Neuronal stem cell (in vitro differentiated cells): ENCODE measurements around the gene BPHL.
"Not testable (repeated sequence)": the region's sequence is repeated elsewhere in the genome, so short reads cannot be mapped to it uniquely, and the experiment has no call there.

ENCODE experiments used
- DNase-seq: peaks from one replicate; pipeline ENCODE4 v3.0.0-alpha.2; 2013; ENCODE audit warnings: low spot score
- H2AFZ ChIP-seq: one replicate; pipeline ENCODE4 v1.6.1; 2013; ENCODE audit warnings: mild to moderate bottlenecking, low read length, inconsistent platforms
- H2AK5ac ChIP-seq: 2 replicates; pipeline ENCODE4 v1.6.1; 2013; ENCODE audit warnings: low read depth, mild to moderate bottlenecking, inconsistent platforms, low read length, moderate library complexity, mixed read lengths
- H2BK120ac ChIP-seq: 2 replicates; pipeline ENCODE4 v1.6.1; 2013; ENCODE audit warnings: low read depth, mild to moderate bottlenecking, inconsistent platforms, low read length, moderate library complexity, mixed read lengths
- H2BK12ac ChIP-seq: one replicate; pipeline ENCODE4 v1.6.1; 2013; ENCODE audit warnings: low read length, inconsistent platforms
- H2BK15ac ChIP-seq: 2 replicates; pipeline ENCODE4 v1.6.1; 2013; ENCODE audit warnings: mild to moderate bottlenecking, low read length, inconsistent platforms, mixed read lengths
- H2BK5ac ChIP-seq: one replicate; pipeline ENCODE4 v1.6.1; 2013; ENCODE audit warnings: inconsistent platforms, mild to moderate bottlenecking, low read length, moderate library complexity
- H3K14ac ChIP-seq: one replicate; pipeline ENCODE4 v1.6.1; 2013; ENCODE audit warnings: low read length, inconsistent platforms
- H3K18ac ChIP-seq: 2 replicates; pipeline ENCODE4 v1.6.1; 2013; ENCODE audit warnings: low read length, inconsistent platforms
- H3K23ac ChIP-seq: 2 replicates; pipeline ENCODE4 v1.6.1; 2013; ENCODE audit warnings: low read depth, mild to moderate bottlenecking, mixed read lengths, low read length, inconsistent platforms; ENCODE audit not compliant: poor library complexity
- H3K27ac ChIP-seq: replicated peaks from 3 replicates; pipeline ENCODE4 v1.5.1; 2013; ENCODE audit warnings: low read length, inconsistent platforms
- H3K27me3 ChIP-seq, 3 experiments: 2 replicates each; pipeline ENCODE4 v1.6.1; 2013; ENCODE audit warnings: low read length in 3 of 3, mild to moderate bottlenecking in 2 of 3, inconsistent platforms in 1 of 3, low read depth in 1 of 3, mixed read lengths in 1 of 3, moderate library complexity in 1 of 3; ENCODE audit not compliant: control insufficient read depth in 3 of 3, insufficient read depth in 3 of 3
- H3K36me3 ChIP-seq, 2 donors: replicated peaks in 1 of 2; 2 replicates each; pipeline ENCODE4 v1.6.1; 2013; ENCODE audit warnings: low read length in 2 of 2; ENCODE audit not compliant: control insufficient read depth in 2 of 2, insufficient read depth in 2 of 2
- H3K4ac ChIP-seq: 2 replicates; pipeline ENCODE4 v1.6.1; 2013; ENCODE audit warnings: inconsistent platforms, mild to moderate bottlenecking, low read length, moderate library complexity
- H3K4me1 ChIP-seq, 2 donors: 1 replicate in 1 of 2; 2 replicates in 1 of 2; pipeline ENCODE4 v1.6.1; 2013; ENCODE audit warnings: low read length in 2 of 2, low read depth in 1 of 2; ENCODE audit not compliant: control insufficient read depth in 2 of 2, insufficient read depth in 1 of 2
- H3K4me2 ChIP-seq: one replicate; pipeline ENCODE4 v1.6.1; 2013; ENCODE audit warnings: mild to moderate bottlenecking, low read length, inconsistent platforms; ENCODE audit not compliant: insufficient read depth, poor library complexity, severe bottlenecking
- H3K4me3 ChIP-seq, 2 donors: 2 replicates each; pipeline ENCODE4 v1.5.1; 2013; ENCODE audit warnings: low read length in 2 of 2, mild to moderate bottlenecking in 2 of 2, inconsistent platforms in 1 of 2, moderate library complexity in 1 of 2
- H3K79me1 ChIP-seq: one replicate; pipeline ENCODE4 v1.6.1; 2013; ENCODE audit warnings: low read depth, mild to moderate bottlenecking, inconsistent platforms, low read length, moderate library complexity
- H3K9ac ChIP-seq: one replicate; pipeline ENCODE4 v1.6.1; 2013; ENCODE audit warnings: mild to moderate bottlenecking, low read depth, low read length, inconsistent platforms; ENCODE audit not compliant: poor library complexity
- H3K9me3 ChIP-seq, 2 donors: replicated peaks in 1 of 2; 2 replicates each; pipeline versions ENCODE3 to v1.6.1; 2013; ENCODE audit warnings: low read length in 2 of 2, mild to moderate bottlenecking in 2 of 2, inconsistent platforms in 1 of 2, low read depth in 1 of 2, mixed read lengths in 1 of 2, moderate library complexity in 1 of 2; ENCODE audit not compliant: control insufficient read depth in 2 of 2, insufficient read depth in 1 of 2
- H4K8ac ChIP-seq: one replicate; pipeline ENCODE4 v1.6.1; 2013; ENCODE audit warnings: low read depth, mild to moderate bottlenecking, inconsistent platforms, low read length, moderate library complexity
- H4K91ac ChIP-seq: one replicate; pipeline ENCODE4 v1.6.1; 2013; ENCODE audit warnings: low read length, low read depth, mild to moderate bottlenecking, inconsistent platforms; ENCODE audit not compliant: poor library complexity
- WGBS, 2 donors: extraction: QIAGEN DNeasy Blood & Tissue Kit; methylation state at CpG; one replicate each; pipeline ENCODE4 v1.1.7; 2013; ENCODE audit warnings: missing lambda C conversion rate in 2 of 2, mixed read lengths in 1 of 2; ENCODE audit not compliant: insufficient read length in 2 of 2, insufficient replicate concordance in 1 of 2; ENCODE audit errors: extremely low coverage in 2 of 2; 5-methylcytosine and 5-hydroxymethylcytosine counted together

Gene BPHL

DNA sequence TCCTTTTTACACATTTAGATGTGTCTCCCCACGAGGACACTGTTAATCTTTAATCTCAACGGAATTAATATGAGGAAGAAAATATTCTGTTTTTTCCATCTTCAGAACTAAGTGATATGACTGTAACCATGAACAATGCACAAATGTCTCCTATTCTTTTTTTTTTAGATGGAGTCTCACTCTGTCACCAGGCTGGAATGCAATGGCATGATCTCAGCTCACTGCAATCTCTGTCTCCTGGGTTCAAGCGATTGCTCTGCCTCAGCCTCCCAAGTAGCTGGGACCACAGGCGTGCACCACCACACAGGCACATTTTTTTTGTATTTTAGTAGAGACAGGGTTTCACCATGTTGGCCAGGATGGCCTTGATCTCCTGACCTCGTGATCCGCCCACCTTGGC, 19.4 kb downstream of the BPHL start:
- not testable (repeated sequence) for H2BK12ac ChIP-seq, H2BK15ac ChIP-seq, H3K79me1 ChIP-seq, H2BK5ac ChIP-seq, H3K27ac ChIP-seq, H3K23ac ChIP-seq, H3K18ac ChIP-seq, H3K27me3 ChIP-seq, H3K9me3 ChIP-seq, H4K8ac ChIP-seq, H2AK5ac ChIP-seq, H2BK120ac ChIP-seq, DNase-seq, H3K4me2 ChIP-seq, H3K9ac ChIP-seq, H3K4me3 ChIP-seq, H2AFZ ChIP-seq, H4K91ac ChIP-seq, H3K4ac ChIP-seq, H3K4me1 ChIP-seq, H3K14ac ChIP-seq
- no CpG with 5 or more reads among the region's 6 CpGs for WGBS, 2 donors
- H3K36me3 ChIP-seq = peaks cover 36 to 97% of the 10 kb centered on the region in 2 donors

DNA sequence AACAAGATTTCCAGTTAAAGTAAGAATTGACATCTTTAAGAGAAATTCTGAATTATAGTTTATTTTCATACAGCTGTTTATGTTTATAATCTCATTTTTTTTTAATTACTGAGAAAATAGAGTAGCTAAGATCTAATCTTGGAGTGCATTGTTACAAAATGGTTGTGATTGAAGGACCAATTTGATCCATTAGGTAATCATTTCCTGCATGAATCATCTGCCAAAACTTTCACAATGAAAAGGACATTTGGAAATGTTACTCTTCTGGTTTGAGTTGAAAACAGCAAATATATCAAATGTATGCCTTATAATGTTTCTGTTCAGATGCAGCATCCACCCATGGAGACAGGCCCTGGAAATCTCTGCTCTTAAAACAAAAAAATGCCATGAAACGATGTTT, 19.8 kb downstream of the BPHL start:
- WGBS, 2 donors = no CpG with 5 or more reads among the region's 1 CpG
- H3K4me3 ChIP-seq = no peak overlapping the region
- no peak for DNase-seq

DNA sequence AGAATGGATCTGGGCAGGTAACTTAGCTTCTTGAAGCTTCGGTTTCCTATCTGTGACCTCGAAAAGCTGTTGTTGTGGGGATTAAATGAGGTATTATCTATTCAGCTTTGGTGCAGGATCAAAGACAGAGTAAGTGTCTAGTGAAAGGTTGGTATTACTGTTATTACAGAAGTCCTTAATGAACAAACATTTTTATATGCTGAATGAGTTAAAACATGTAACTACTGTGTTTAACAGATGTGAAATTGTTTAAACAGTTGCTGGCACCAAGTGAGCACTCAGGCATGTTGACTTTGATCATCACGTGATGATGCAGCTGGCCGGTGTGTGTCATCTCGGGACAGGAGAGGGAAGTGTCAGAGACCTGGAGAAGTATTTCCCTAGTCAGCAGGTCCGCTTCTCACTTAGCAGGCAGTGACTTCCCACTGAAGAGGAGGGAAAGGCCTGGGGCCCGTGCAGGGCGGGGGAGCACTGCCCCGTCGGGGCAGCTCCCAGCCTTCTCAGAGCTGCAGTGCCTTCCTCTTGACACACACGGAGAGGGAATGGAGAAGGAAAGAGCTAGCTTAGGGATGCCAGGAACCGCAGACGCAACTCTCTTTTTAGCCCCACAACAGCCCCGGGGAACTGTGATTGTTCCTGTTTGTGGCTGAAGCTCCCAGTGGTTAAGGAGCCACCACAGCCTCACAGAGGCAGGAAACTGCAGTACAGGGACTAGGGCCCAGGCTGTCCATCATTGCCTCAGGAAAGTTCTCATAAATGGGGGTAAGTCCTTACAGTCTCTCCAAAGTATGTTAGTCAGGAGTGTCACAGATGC, 20.8 kb downstream of the BPHL start:
- Histone ChIP-seq H3K27me3 (no peaks in the 10 kb centered on the region), H2AFZ (no peak overlapping the region), H2BK5ac (no peak overlapping the region), H3K27ac (no peak overlapping the region), H3K4me2 (no peak overlapping the region), H2AK5ac (no peak overlapping the region), H2BK12ac (no peak overlapping the region), H3K23ac (no peak overlapping the region), H3K4ac (no peak overlapping the region), H4K8ac (no peak overlapping the region), H3K18ac (no peak overlapping the region), H3K9ac (no peak overlapping the region), H3K79me1 (no peaks in the 10 kb centered on the region), H3K9me3 (no peaks in the 10 kb centered on the region), H3K4me3 (no peak overlapping the region), H3K14ac (no peak overlapping the region), H3K36me3 (peaks cover 40 to 93% of the 10 kb centered on the region in 2 donors), H3K4me1 (no peaks in the 10 kb centered on the region), H4K91ac (no peak overlapping the region), H2BK15ac (no peak overlapping the region), H2BK120ac (no peak overlapping the region)
- no peak for DNase-seq
- WGBS, 2 donors = no CpG with 5 or more reads among the region's 14 CpGs

More for the DNA sequence above, 19.8 kb downstream of the BPHL start:
- Histone ChIP-seq H4K8ac (no peak overlapping the region), H4K91ac (no peak overlapping the region), H2BK5ac (no peak overlapping the region), H3K9ac (no peak overlapping the region), H2AK5ac (no peak overlapping the region), H3K4me1 (no peaks in the 10 kb centered on the region), H3K23ac (no peak overlapping the region), H2BK15ac (no peak overlapping the region), H3K18ac (no peak overlapping the region), H3K9me3 (no peaks in the 10 kb centered on the region), H2AFZ (no peak overlapping the region), H3K36me3 (peaks cover 36 to 97% of the 10 kb centered on the region in 2 donors), H3K79me1 (no peaks in the 10 kb centered on the region), H2BK12ac (no peak overlapping the region), H3K4ac (no peak overlapping the region), H3K27ac (no peak overlapping the region), H3K4me2 (no peak overlapping the region), H3K14ac (no peak overlapping the region), H3K27me3 (no peaks in the 10 kb centered on the region), H2BK120ac (no peak overlapping the region)

DNA sequence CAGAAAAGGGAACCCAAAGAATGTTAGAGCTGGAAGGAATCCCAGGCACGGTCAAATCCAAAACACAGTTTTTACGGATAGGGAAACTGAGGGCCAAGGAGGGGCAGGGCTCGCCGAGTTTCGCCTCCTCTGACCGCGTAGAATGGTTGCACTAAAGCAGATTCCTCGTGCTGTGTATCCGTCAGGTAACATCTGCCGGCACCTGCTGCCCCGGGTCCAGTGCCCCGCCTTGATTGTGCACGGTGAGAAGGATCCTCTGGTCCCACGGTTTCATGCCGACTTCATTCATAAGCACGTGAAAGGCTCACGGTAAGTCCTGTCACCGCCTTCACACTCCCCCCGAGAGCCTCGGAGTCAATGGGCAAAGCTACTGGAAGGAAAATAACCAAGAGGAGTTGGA, 21.7 kb downstream of the BPHL start:
- Histone ChIP-seq H3K4me2 (no peak overlapping the region), H3K9ac (no peak overlapping the region), H3K36me3 (peaks cover 43 to 92% of the 10 kb centered on the region in 2 donors), H3K27me3 (no peaks in the 10 kb centered on the region), H3K4me3 (no peak overlapping the region), H4K91ac (no peak overlapping the region), H2BK5ac (no peak overlapping the region), H3K27ac (no peak overlapping the region), H3K79me1 (peaks cover 3% of the 10 kb centered on the region), H3K18ac (no peak overlapping the region), H2BK12ac (no peak overlapping the region), H3K4me1 (no peaks in the 10 kb centered on the region), H3K9me3 (no peaks in the 10 kb centered on the region), H3K23ac (no peak overlapping the region), H2AK5ac (no peak overlapping the region), H2BK120ac (no peak overlapping the region), H4K8ac (no peak overlapping the region), H3K14ac (no peak overlapping the region), H2BK15ac (no peak overlapping the region), H2AFZ (no peak overlapping the region), H3K4ac (no peak overlapping the region)
- no CpG with 5 or more reads among the region's 20 CpGs for WGBS, 2 donors
- DNase-seq = no peak
